Measurements from ENCODE around the gene ZNF423. TPM values are rescaled to one million over a fixed set of nuclear protein-coding genes. Genes with fewer than 3 reads are reported as not detected.

ZNF423 gene
- total RNA-seq, 4 donors from 2014 or later, result 0.67 to 3.7 (median 2.2) TPM

GRCh38 chr16:49671333-49671732 is 184.6 kb downstream of the ZNF423 start:
- TF ChIP-seq, protein P1, sequence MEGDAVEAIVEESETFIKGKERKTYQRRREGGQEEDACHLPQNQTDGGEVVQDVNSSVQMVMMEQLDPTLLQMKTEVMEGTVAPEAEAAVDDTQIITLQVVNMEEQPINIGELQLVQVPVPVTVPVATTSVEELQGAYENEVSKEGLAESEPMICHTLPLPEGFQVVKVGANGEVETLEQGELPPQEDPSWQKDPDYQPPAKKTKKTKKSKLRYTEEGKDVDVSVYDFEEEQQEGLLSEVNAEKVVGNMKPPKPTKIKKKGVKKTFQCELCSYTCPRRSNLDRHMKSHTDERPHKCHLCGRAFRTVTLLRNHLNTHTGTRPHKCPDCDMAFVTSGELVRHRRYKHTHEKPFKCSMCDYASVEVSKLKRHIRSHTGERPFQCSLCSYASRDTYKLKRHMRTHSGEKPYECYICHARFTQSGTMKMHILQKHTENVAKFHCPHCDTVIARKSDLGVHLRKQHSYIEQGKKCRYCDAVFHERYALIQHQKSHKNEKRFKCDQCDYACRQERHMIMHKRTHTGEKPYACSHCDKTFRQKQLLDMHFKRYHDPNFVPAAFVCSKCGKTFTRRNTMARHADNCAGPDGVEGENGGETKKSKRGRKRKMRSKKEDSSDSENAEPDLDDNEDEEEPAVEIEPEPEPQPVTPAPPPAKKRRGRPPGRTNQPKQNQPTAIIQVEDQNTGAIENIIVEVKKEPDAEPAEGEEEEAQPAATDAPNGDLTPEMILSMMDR (IDR thresholded peaks at IDR 0.05), result no peak
- TF ChIP-seq POLR2A (IDR thresholded peaks at IDR 0.05), result no peak
- intact Hi-C loops (cut with DNase I; ENCODE audit: low total_unique reads), result no loop called here
- no peak overlapping the region for H3K4me3 ChIP-seq (ENCODE audit: low read depth, poor library complexity, severe bottlenecking)
- WGBS, 2 donors, result 82 to 85% methylated on average over 8 to 12 of the region's 12 CpGs
- DNase-seq (ENCODE audit: low spot score in 2 of 2), result no peak

DNA sequence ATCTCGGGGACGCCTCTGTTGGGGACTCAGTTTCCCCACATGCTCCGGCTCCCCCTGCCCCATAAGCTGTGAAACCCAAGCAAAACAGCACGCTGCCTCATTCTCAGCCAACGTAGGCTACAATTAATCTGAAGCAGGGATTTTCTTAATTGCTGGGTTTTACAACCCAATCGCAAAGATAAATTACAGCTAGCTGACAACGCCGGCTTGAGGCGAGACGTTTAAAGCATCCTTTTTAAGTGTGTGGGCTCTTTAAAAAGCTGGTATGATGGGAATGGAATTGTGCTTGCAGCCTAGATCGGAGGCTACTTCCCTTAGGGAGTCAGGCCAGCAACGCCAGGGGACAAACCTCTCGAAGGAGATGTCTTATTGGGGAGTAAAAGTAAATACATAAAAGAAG is 185.3 kb downstream of the ZNF423 start:
- no peak for TF ChIP-seq POLR2A (IDR thresholded peaks at IDR 0.05)
- TF ChIP-seq, protein P1 (IDR thresholded peaks at IDR 0.05), result no peak
- intact Hi-C loops (cut with DNase I; ENCODE audit: low total_unique reads), result no loop called here
- no peak for DNase-seq (ENCODE audit: low spot score in 2 of 2)
- 64 to 75% methylated on average over 13 of the region's 13 CpGs for WGBS, 2 donors
- H3K4me3 ChIP-seq (ENCODE audit: low read depth, poor library complexity, severe bottlenecking), result no peak overlapping the region

- no peak overlapping the region for H3K4me3 ChIP-seq (ENCODE audit: low read depth, poor library complexity, severe bottlenecking)
- WGBS, 2 donors, result 81 to 83% methylated on average over 18 of the region's 18 CpGs
- no peak for TF ChIP-seq POLR2A (IDR thresholded peaks at IDR 0.05)
- TF ChIP-seq, protein P1 (IDR thresholded peaks at IDR 0.05), result no peak
- no peak for DNase-seq (ENCODE audit: low spot score in 2 of 2)
- intact Hi-C loops (cut with DNase I; ENCODE audit: low total_unique reads), result no loop called here
These were observed 190.3 kb downstream of the ZNF423 start for GRCh38 chr16:49665482-49666230.

DNA sequence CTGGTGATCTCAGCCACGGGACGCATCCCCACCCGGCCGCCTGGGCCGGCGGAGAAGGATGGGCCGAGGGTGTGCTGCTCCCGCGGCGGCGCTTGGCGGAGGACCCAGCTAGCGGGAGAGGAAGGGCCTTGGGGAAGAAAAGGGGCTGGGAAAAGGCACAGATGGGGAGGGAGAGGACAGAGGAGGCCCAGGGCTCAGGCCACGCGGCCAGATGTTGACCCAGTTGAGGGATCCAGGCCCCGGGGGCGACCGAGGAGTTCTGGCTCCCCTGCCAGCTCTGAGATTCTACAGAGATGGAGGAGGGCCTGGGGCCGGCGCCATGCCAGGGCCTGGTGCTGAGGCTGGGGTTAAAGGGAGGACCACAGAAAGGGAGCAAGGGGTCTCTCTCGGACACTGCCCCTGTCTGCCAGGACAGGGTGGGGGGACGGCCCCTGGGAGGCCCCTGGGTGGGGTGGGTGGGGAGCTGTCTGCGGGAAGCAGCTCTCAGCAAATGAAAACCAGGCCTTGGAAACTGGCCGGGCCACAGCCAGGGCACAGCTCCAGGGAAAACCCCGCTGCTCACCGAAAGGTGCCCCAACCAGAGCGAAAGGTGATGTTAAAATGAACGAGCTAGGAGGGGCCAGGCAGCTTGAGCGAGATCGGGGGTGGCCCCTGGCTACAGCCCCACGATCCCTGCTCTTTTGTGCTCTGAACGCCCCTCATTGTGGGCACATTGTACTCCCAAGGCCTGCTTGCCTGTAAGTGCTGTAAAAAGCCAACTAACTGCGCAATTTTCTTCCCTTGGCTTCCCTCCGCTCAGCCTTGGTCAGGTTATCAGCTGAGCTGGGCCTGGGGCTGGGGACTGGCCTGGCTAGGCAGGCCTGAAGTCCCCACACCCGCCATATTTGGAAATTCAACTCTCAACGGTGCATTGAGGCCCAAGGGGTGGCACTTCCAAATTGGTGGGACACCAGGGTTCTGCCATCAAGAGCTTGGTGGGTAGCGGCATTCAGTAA is 191.4 kb downstream of the ZNF423 start:
- 66 to 73% methylated on average over 33 to 35 of the region's 37 CpGs for WGBS, 2 donors
- H3K4me3 ChIP-seq (ENCODE audit: low read depth, poor library complexity, severe bottlenecking), result no peak overlapping the region
- intact Hi-C loops (cut with DNase I; ENCODE audit: low total_unique reads), result no loop called here
- no peak for TF ChIP-seq POLR2A (IDR thresholded peaks at IDR 0.05)
- TF ChIP-seq, protein P1 (IDR thresholded peaks at IDR 0.05), result no peak
- DNase-seq (ENCODE audit: low spot score in 2 of 2), result no peak

GRCh38 chr16:49663081-49664065 is 192.5 kb downstream of the ZNF423 start:
- TF ChIP-seq, protein P1 (IDR thresholded peaks at IDR 0.05), result no peak
- no peak for TF ChIP-seq POLR2A (IDR thresholded peaks at IDR 0.05)
- WGBS, 2 donors, result 39 to 46% methylated on average over 27 to 28 of the region's 28 CpGs
- H3K4me3 ChIP-seq (ENCODE audit: low read depth, poor library complexity, severe bottlenecking), result no peak overlapping the region
- DNase-seq (ENCODE audit: low spot score in 2 of 2), result no peak
- intact Hi-C loops (cut with DNase I; ENCODE audit: low total_unique reads), result no loop called here

Data from lower leg skin (tissue), 4 donors.